Activated CD4-positive, alpha-beta T cell treated with anti-CD3 and anti-CD28 coated beads, Interleukin-2, amount 50 U/mL, for 24 hours (primary cell): ENCODE measurements around the gene PRMT7.

ENCODE experiments used
- DNase-seq, 2 donors: peaks; one replicate each; pipeline ENCODE4 v3.0.0-alpha.2; 2020; ENCODE audit warnings: low read depth in 1 of 2, low spot score in 1 of 2

PRMT7 gene

DNA sequence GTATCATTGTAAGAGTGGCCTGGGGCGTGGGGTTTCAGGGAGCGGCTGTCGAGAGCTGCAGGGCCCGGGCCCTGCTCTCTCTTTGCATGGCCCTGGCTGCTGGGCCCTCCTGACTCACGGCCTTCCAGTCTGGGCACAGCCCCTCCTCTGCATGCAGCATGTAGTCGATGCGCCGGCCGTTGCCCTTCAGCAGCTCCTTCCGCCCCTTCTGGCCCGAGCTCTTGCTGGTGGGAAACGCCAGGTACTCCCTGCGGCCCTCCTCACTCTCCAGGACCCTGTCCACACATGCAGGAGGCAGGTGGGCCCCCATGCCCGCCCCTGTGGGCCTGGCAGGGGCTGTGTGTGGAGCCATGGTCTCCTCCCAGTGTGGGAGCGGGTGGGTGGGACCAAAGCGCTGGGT is 50.7 kb downstream of the PRMT7 start:
- no peak for DNase-seq

DNA sequence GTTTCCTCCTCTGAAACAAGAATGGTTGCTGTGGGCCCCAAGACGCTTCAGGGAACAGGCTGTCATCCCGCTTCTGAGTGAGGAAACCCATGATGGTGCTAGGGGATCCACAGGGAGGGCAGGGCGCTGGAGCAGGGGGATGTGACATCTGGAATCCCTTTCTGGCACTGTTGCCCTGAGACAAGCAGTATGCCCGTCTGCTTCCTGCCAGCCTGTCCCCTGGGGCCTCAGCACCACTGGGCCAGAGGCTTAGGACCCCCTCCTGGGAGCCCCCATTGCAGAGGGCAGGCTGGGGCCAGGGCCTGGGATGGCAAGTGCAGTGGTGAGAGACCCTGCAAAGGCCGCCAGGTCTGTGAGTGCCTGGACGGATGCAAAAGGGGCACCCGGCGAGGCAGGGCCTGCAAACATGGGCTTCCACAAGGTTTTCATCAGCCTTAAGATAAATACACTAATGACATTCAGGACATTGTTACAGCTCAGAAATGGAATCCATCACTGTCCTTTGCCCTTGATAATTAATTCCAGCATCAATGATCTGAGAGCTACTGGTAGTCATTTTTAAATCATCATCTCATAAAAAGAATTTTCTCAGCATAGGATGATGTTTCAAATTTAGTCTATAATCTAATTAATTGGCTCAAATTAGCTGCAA is 51.6 kb downstream of the PRMT7 start:
- DNase-seq = no peak

DNA sequence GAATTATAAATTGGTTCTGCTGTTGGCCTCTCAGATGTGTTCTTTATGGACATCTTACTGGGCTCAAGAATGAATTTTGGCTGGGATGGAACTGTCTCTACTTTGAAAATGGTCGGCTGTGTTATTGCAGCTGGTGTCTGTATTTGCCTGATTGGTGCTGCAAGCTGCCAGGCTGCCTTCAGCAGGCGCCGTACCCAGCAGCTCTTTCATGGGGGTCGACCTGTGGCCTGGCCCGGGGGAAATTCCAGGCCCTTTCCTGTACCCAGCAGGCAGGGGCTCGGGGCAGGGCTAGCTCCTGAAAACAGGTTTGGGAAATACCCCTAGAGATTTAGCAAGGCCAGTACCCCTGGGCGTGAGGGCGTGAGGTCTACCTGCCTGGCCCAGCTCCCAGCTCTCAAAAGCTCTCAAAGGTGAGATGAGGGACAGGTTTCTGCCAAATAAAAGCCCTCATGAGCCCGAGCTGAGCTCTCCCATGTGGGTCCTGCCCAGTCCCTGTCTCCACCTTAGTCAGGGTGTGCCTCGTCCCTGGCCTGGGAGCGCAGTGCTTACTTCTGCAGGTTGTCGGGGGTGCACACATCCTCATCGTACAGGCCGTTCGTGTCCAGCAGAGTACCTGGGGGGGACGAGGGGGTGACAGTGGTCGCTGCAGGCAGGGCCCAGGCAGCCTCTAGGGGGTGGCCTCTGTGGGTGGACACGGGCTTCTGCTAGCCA is 52.3 kb downstream of the PRMT7 start:
- no peak for DNase-seq

DNA sequence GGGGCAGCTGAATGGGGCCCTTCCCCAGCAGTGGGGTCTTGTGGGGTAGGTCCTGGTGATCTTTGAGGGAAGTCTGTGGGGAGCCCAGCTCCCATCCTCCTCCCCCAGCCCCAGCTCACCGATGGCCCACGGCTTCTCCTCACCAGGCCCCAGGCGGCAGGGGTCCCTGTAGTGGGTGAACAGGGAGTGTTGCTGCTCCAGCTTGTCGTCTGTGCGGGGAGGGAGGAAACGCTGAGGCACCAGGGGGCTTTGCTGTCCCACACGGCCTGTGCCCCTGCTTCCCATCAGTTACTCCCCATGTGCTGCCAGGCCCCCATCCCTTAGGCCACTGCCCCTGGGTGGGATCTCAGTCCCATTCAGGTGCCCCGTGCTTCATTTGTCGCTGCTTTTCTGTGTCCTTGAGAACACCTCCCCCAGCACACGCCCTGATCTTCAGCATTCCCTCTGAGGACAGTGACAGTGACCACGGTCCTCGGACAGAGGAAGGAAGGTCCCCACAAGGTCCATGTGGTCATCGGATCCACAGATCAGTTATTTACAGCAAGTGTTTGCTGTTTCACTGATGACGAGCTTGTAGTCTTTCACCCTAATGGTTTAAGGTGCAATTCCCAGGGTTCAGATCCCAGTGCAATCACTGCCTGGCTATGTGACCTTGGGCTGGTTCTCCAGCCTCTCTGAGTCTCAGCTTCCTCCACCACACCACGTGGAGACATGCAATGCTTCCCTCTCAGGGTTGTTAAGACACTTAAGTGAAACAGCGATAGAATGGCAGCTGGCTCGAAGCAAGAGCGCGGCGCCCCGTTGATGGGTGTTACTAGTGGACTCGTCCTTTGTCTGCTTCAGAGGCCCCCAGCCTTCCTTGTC is 53.1 kb downstream of the PRMT7 start:
- DNase-seq = no peak

DNA sequence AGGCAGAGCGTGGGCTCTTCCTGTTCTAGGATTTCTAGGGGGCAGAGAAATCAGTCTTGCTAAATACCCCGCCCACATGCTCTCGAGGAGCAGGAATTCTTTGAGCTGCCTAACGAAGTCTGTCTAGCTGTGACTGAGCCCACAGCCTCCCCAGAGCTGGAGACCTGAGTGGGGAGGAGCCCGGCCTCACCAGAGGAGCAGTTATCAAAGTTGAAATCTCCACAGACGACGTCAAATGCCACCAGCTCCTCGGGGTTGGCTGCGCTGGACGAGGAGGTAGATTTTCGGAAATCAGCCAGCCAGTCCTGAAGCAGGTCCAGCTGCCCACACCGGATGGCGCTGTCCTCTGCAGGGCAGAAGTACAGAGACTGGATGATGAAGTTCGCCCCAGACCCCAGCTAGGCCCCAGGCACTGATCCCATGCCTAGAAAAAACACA is 53.8 kb downstream of the PRMT7 start:
- DNase-seq = no peak

DNA sequence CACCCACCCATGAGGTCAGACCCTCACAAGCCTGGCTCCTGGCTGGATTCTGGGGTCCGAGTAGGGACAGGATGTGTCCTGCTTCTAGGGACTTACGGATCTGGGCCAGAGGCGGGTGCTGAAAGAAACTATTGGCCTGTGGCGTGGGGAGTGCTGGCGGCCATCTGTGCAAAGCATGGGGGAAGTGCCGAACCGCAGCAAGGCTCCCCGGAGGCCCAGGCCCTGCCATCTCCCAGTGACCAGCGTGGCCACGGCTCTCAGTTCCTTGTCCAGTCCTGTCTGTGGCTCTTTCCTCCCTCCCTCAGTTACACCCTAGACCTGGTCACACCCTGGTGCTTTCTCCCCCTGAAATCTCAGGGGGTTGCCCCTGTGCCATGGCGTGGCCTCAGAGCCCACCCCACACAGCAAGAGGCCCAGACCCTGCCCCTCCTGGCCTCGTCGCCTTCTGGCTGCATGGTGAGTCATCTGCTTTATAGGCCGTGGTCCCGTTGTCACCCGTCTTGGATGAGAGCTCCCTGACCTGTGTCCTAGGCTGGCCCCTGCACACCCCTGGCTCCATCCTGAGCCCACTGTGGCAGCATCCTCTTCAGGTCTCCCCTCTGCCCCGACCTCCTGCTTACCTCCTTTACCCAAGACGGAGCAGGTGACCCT is 54.5 kb downstream of the PRMT7 start:
- DNase-seq = no peak

DNA sequence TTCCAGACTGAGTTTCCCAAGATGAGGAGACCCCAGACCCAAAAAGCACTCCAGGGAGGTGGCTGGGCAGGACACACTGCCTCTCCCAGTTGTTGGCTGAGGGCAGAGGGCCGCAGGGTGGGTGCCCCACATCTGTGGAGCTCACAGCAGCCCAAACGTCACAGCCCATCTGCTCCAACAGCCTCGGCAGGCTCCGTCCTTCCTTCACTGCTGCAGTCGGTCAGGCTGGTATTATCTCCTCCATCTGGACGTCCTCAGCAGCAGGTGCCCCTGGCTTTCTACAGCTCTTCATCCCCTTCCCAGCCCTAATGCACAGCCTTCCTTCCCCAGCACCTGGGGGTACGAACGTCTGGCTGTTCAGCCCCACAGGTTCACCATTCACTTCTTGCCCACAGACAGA is 55.2 kb downstream of the PRMT7 start:
- DNase-seq = no peak

DNA sequence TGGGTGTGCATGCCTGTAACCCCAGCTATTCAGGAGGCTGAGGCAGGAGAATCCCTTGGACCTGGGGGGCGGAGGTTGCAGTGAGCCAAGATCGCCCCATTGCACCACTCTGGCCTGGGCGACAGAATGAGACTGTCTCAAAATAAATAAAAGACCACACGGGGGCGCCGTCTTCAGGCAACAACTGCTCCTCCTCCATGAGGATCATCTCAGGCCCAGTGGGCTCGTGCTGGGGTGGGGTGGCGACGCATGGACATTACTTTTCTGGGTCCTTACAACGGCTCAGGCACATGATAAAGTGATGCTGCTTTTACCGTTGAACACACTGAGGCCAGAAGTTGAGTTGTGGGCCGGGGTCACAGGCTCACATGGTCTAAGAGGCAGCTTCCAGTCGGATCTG is 56.2 kb downstream of the PRMT7 start:
- peak in 1 of 2 donors; percentile 21 for DNase-seq

DNA sequence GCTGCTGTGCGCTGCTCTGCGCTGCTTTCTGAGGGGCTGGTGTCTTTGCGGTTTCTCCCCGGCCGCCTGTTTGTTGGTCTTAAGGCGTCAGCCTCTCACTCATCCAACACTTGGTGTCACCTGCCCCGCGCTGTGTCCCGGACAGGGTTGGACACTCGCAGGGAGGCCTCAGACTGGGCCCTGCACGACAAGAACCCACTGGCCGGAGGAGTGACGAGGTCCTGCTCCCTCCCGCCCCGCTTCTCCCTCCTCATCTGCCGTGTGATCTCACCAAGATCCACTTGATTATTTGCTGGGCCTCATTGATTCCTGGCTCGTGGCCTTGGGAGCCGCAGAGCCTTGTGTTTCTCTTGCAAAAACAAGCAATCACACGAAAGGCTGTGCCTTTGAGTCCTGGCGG is 56.6 kb downstream of the PRMT7 start:
- no peak for DNase-seq

DNA sequence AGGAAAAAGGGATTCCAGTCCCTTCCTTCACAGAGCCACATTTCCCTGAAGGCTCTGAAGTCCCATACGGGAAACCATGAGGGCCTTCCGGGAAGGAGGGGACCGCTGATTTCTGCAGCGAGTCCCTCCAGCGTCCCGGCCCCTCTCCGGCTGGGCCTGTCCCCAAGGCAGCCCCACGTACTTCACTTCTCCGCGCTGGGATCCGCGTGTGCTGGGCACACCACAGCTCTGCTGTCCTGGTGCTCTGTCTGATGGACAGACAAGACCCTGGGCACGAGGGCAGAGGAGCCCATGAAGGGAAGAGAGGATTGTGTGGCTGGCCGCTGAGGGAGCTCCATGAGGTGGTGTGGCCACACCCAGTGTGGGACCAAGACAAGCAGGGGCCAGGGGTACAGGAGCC is 57.1 kb downstream of the PRMT7 start:
- no peak for DNase-seq

DNA sequence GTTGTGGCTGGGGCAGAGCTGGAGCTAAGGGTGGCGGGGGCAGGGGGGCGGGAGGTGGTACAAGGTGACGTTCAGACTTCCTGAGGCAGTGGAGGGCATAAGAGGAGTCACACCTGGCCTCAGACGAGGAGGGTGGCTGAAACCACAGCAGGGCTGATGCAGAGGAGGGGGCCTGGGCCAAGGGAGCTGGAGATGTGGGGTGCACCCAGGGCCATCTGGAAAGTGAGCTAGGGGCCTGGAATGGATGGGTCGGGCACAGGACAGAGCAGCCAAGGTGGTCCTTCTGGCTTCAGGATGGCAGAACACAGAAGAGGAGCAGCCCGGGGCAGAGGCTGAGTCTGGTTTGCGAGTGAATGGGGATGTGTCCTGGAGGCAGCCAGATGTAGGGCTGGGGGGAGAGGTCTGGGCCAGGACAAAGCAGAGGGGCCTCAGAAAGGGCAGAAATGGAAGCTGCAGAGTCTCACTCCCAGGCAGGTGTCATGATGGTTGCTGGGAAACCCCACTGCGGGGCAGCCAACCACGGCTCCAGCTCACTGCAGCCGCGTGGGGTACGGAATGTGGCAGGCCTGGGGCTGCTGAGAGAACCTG is 57.6 kb downstream of the PRMT7 start:
- DNase-seq = no peak

DNA sequence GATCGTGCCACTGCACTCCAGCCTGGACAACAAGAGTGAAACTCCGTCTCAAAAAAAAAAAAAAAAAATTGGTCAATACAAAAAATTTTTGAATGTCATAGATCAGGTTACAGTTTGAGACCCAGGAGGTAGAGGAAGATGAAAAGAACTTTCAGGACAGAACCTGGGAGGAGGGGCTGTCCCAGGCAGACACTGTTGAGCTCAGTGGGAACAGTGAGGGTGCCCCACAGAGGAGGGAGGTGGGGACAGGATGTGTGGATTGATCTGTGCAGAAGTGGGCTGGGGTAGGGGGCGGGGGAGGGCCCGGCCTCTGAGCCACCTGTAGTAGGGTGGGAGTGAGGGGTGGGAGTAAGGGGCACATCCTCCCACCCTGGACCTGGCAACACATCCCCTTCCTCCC is 58.3 kb downstream of the PRMT7 start:
- no peak for DNase-seq

DNA sequence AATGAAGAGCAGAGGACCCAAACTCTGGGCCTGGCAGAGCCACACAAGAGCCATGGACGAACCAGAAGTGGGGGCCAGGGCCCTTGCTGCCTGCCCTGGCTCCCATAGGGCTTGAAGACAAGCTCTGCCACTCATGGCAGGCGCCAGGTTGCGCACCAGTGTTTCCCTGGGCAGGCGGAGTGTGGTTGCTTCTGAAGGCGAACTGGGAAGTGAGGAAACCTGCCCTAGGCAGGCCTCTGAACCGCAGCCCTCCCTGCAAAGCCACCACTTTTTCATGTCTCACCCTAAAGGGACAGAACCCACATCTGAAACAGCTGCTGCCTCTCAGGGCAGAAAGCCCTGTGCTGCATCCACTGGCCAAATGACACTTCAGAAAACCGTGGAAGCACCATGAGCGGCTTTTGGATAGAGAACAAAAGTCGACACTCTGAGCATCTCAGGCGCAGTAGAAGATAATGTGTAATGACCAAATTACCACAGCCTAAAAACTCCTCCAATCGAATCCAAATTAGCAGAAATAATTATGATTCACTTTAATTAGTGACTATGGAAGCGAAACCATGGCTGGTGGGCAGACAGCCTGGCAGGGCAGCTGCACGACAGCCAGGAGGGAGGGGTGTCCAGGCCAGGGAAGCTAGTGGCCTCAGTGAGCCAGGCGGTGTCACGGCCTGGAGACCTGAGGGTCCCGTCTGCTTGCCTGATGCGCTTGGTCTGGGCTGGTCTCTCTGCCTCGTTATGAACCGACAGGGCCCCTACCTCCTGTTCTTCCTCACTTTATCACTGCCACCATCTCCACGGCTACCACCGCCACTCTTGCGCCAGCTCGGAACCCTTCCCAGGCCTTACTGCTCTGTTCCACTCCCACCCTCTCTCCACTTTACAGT is 59.1 kb downstream of the PRMT7 start:
- DNase-seq = no peak

DNA sequence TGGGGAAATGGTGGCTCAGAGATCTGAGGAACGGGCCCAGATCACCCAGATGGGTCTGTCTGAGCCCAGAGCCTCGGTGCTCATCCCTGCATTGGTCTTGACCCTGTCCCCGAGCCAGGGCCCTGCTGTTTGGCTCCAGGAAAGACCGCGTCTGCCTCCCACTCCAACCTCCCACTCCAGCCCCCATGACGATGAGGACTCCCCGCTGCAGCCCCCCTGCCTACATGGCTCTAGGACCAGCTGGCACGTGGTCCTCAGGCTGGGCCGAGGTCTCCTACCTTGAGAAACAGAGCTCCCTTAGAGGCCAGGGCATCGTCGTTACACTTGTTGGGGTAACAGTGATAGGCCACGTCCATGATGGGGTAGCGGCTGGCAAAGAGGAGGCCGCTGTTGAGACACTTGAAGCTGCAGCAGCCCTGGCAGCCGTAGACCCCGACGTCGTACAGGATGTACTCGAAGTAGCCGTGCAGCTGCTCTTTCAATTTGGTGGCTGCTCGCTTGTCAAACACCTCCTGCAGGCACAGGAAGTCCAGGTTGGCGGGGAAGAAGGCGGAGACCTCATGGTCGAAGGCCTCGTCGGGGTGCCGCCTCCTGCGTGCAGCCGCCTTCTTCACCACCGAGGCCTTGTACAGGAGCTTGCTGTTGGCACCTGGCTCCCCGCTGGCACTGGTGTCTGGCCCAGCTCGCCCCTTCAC is 59.9 kb downstream of the PRMT7 start:
- DNase-seq = peak in 1 of 2 donors; percentile 9

DNA sequence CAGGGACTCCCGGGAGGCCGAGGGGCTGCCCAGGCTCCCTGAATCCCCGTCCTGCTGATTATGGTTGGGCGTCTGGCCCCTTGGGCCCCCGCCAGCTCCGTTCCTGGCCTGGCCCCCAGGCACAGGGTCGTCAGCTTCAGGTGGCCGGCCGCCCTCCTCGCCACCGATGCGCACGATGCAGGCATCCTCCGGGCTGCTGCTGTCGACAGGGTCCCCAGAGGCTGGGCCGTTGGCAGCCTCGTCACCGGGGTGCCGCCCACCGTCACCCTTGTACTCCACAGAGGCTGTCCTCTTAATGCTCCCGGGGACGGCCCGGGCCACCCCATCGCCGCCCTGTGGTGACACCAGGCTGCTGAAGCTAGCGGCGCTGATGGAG is 60.4 kb downstream of the PRMT7 start:
- DNase-seq = no peak

DNA sequence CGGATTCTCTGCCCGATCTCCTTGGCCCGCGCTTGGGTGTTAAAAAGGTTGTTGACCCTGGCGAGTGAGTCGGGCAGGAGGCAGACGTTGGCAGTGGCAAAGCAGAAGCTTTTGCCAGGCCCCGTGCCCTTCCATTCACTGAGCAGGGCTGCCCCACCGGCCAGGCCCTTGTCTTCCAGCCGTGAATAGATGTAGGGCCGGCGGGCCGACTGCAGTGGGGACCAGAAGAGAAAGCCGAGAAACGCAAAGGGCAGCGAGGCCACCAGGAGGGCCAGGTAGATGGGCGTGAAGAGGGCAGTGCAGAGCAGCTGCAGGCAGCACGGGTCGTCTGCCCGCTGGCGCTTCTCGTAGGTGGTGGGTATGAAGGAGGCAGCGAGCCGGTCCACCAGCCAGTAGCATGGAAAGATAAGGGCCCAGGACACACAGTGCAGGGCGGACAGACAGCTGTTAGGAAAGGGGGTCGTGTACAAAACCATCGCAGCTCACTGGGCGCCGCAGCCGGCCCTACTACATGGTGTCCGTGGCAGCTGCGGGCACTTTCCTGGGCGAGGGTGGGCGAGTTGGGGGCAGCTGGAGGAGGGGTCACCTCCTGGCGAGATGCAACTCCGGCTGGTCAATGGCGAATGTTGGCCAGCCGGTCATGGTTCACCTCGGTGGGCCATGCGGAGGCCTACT is 61.0 kb downstream of the PRMT7 start:
- DNase-seq = no peak

DNA sequence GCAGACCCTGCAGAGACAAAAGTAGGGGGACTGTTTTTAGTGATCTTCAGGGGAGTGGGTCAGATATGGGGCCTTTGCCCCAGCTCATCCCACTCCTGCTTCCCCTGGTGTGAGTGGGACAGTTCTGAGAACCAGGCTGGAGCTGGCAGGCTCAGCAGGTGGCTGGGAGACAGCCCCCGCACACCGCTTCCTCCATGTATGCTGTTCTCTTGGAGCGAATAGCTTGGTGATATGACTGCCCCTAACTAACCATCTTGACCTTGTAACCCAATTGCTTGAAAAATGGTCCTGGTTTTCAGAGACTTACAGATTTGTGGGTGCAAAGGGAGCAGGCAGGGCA is 61.5 kb downstream of the PRMT7 start:
- no peak for DNase-seq

DNA sequence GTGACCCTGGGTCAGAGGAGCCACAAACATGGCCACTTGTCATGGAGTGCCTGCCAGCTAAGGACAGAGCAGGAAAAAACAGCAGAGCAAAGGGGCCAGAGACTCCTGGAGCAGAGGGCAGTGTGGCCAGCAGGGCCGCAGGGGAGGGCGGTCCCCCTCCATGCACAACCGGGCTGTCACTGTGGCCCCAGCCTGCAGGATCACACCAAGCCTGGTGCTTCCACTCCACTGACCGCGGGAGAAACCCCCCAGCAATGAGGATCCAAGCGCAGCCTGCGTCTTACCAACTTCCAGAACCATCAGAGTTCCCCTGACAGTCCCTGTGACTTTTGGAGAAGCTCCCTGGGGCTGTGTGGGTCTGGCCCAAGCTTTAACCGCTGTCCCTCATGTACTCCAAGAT is 62.0 kb downstream of the PRMT7 start:
- DNase-seq = no peak

DNA sequence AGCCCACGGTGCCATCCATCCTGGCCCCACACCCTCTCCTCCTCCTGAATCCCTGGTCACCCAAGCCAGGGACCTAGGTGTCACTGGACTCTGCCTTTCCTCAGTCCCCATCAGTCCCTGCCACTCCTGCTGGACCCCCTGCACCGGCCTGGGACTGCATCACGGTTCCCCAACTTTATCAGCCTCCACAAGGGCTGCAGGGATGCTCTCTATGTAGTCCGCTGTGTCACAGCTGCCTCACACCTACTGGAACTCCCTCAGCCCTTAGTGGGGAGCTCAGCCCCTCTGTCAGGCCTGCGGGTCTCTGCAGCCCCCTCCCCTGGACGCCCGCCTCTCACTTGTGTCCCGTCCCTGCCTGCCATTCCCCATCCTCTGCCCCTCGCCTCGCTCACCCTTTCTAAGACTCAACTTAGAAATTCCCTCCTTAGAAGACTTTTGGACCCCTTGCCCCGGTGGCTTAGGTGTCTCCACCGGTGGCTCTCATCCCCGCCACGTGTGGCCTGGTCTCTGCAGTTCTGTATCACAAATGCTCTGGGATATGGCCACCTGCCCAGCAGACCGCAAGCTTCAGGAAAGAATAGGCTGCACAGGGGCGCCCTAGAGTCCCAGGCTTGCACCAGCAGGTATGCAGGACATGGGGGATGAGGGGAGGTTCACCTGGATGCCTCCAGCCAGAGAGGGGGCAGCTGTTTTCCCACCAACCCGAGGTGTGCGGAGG is 62.9 kb downstream of the PRMT7 start:
- no peak for DNase-seq
